ENCODE results near the gene RORC.

DNA sequence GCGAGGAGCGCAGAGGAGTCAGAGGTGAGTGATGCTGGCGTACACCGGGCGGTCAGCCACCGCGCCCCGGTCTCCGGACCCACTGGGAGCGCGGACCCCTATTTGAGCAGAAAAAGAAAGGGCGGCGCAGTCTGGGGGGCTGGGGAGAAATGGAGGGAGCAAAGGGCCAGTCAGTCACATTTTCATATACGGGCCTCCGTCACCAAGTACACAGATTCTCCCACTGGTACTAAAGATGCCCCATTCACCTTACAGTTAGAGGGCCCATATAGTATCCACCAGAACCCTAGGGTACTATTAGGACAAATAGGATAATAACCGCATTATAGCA, 7.4 kb upstream of the RORC start:
- TF ChIP-seq POLR2A (IDR thresholded peaks at IDR 0.05; ENCODE audit: low read depth, low read length) (no peak), SPI1 (IDR thresholded peaks at IDR 0.05; ENCODE audit: low read depth, low read length) (no peak), POLR2AphosphoS5 (IDR thresholded peaks at IDR 0.05; ENCODE audit: low read depth, low read length) (no peak)

All from GM12891 (cell line).